Lung (tissue), 12 donors: ENCODE measurements around the gene NFE2L3. TPM values are rescaled to one million over a fixed set of nuclear protein-coding genes. Genes with fewer than 3 reads are reported as not detected.

Experiments used
- ATAC-seq: fragments of 200-7000 bp; cut with Tn5 transposase; one replicate; pipeline ENCODE4 v1.9.1; 2020; ENCODE audit warnings: moderate number of reproducible peaks; ENCODE audit not compliant: insufficient read depth, low FRiP score
- DNase-seq, 3 donors: peaks; one replicate each; pipeline ENCODE4 v3.0.0-alpha.2; 2013 to 2017
- H3K27ac ChIP-seq, 2 donors: one replicate each; pipeline ENCODE4 v1.5.1; 2013; ENCODE audit warnings: mild to moderate bottlenecking in 2 of 2, moderate library complexity in 2 of 2, control low read depth in 1 of 2, inconsistent platforms in 1 of 2, low read depth in 1 of 2, low read length in 1 of 2
- H3K27me3 ChIP-seq, 3 donors: one replicate each; pipeline ENCODE4 v1.5.1; 2013; ENCODE audit warnings: low read length in 2 of 3; ENCODE audit not compliant: control insufficient read depth in 3 of 3, insufficient read depth in 3 of 3
- H3K36me3 ChIP-seq, 4 donors: one replicate each; pipeline ENCODE4 v1.5.1; 2013; ENCODE audit warnings: low read length in 4 of 4, mild to moderate bottlenecking in 1 of 4, moderate library complexity in 1 of 4; ENCODE audit not compliant: control insufficient read depth in 4 of 4, insufficient read depth in 4 of 4
- H3K4me1 ChIP-seq, 5 donors: one replicate each; pipeline ENCODE4 v1.5.1; 2013; ENCODE audit warnings: low read length in 5 of 5, mild to moderate bottlenecking in 2 of 5, moderate library complexity in 1 of 5; ENCODE audit not compliant: control insufficient read depth in 5 of 5, insufficient read depth in 5 of 5
- H3K4me3 ChIP-seq: one replicate; pipeline ENCODE4 v1.5.1; 2013; ENCODE audit warnings: mild to moderate bottlenecking, control low read depth, moderate library complexity
- H3K9ac ChIP-seq, 2 donors: one replicate each; pipeline ENCODE4 v1.5.1; 2013; ENCODE audit warnings: low read length in 2 of 2, control low read depth in 1 of 2; ENCODE audit not compliant: insufficient read depth in 1 of 2
- H3K9me3 ChIP-seq, 4 donors: one replicate each; pipeline ENCODE4 v1.5.1; 2013; ENCODE audit warnings: low read length in 3 of 4, mild to moderate bottlenecking in 1 of 4, moderate library complexity in 1 of 4; ENCODE audit not compliant: control insufficient read depth in 4 of 4, insufficient read depth in 3 of 4
- CTCF ChIP-seq: IDR thresholded peaks from 2 replicates; pipeline ENCODE4 v1.5.1; 2012; ENCODE audit warnings: mild to moderate bottlenecking; ENCODE audit errors: control extremely low read depth, extremely low read depth
- WGBS, 2 donors: extraction: QIAGEN DNeasy Blood & Tissue Kit; methylation state at CpG; one replicate each; pipeline ENCODE4 v1.1.7; 2013; 5-methylcytosine and 5-hydroxymethylcytosine counted together
- polyA plus RNA-seq, 2 donors: library from polyadenylated mRNA; stranded (reverse); fragments of 200-250 nt; gene quantifications; one replicate each; pipeline ENCODE4 v1.2.1, GENCODE V29; 2013
- total RNA-seq, 2 donors: library from RNA; depleted of rRNA in 1 of 2; stranded (reverse); fragments of >200 nt in 1 of 2; gene quantifications; one replicate each; pipeline ENCODE4 v1.2.1, GENCODE V29; 2014 to 2021
- donor health status: control.
- donor health status: control.
- donor health status: Bipolar disorder and iron deficiency.
- donor health status: healthy.
- donor health status: DM: yes; HTN: yes; CAD: no.

Gene NFE2L3
- total and polyA plus RNA-seq, 4 donors, result 3.6 to 6.5 (median 5.1) TPM

GRCh38 chr7:26197153-26198115, 45.4 kb downstream of the NFE2L3 start:
- WGBS, 2 donors, result 12 to 13% methylated on average over 5 of the region's 5 CpGs
- ATAC-seq (no peak), DNase-seq (no peak)
- Histone ChIP-seq H3K27ac (no peak overlapping the region), H3K9ac (peak overlapping the region in 1 of 2 donors; percentile 100), H3K4me3 (no peak overlapping the region), H3K36me3 (peaks cover 13 to 62% (median 42%) of the 10 kb centered on the region in 4 donors), H3K4me1 (peaks cover 6 to 37% (median 14%) of the 10 kb centered on the region in 5 donors), H3K9me3 (no peaks in the 10 kb centered on the region), H3K27me3 (no peaks in the 10 kb centered on the region)
- no peak for TF ChIP-seq CTCF

- peak; percentile 45 for TF ChIP-seq CTCF
- Histone ChIP-seq H3K4me3 (peak overlapping the region; percentile 57), H3K9ac (peak overlapping the region; percentile 100), H3K36me3 (peaks cover 13 to 54% (median 34%) of the 10 kb centered on the region in 4 donors), H3K4me1 (peaks cover 6 to 38% (median 14%) of the 10 kb centered on the region in 5 donors), H3K9me3 (no peaks in the 10 kb centered on the region), H3K27me3 (no peaks in the 10 kb centered on the region), H3K27ac (no peak overlapping the region)
- peak in 2 of 3 donors; percentile 77 for DNase-seq
- ATAC-seq, result no peak
- 0 to 1% methylated on average over 6 of the region's 6 CpGs for WGBS, 2 donors
Measured at GRCh38 chr7:26198133-26198780, 46.3 kb downstream of the NFE2L3 start.

GRCh38 chr7:26198781-26199169, 46.8 kb downstream of the NFE2L3 start:
- Histone ChIP-seq H3K4me1 (peaks cover 6 to 43% (median 17%) of the 10 kb centered on the region in 5 donors), H3K36me3 (peaks cover 10 to 49% (median 29%) of the 10 kb centered on the region in 4 donors), H3K4me3 (peak overlapping the region; percentile 57), H3K27me3 (no peaks in the 10 kb centered on the region), H3K27ac (no peak overlapping the region), H3K9me3 (no peaks in the 10 kb centered on the region), H3K9ac (peak overlapping the region; percentile 100)
- DNase-seq (no peak), ATAC-seq (no peak)
- 0% methylated on average over 7 of the region's 7 CpGs for WGBS, 2 donors
- no peak for TF ChIP-seq CTCF
